ACC112 (cell line): Measurements from ENCODE around the gene CHTF18.

Experiments used
- H2AFZ ChIP-seq: fragments of 200-600 bp; sonication (generic); one replicate; pipeline ENCODE4 v1.6.0; 2017; ENCODE audit warnings: antibody characterized with exemption, low read length; ENCODE audit not compliant: unreplicated experiment
- H3K27ac ChIP-seq: fragments of 200-600 bp; sonication (generic); 2 replicates; pipeline ENCODE4 v1.5.1; 2014; ENCODE audit warnings: low read depth, mild to moderate bottlenecking, antibody characterized with exemption, low read length, moderate library complexity
- H3K27me3 ChIP-seq: fragments of 200-600 bp; sonication (generic); 2 replicates; pipeline ENCODE4 v1.6.1; 2014; ENCODE audit warnings: mild to moderate bottlenecking, antibody characterized with exemption, low read length, moderate library complexity, mixed read lengths; ENCODE audit not compliant: insufficient read depth
- H3K36me3 ChIP-seq: fragments of 200-600 bp; sonication (generic); 2 replicates; pipeline ENCODE4 v1.6.1; 2016; ENCODE audit warnings: mild to moderate bottlenecking, antibody characterized with exemption, low read length, moderate library complexity, mixed read lengths; ENCODE audit not compliant: insufficient read depth
- H3K4me1 ChIP-seq: fragments of 200-600 bp; sonication (generic); one replicate; pipeline ENCODE4 v1.6.1; 2016; ENCODE audit warnings: low read length, mixed read lengths; ENCODE audit not compliant: insufficient read depth, unreplicated experiment, control insufficient read depth
- H3K4me3 ChIP-seq: fragments of 200-600 bp; sonication (generic); 2 replicates; pipeline ENCODE4 v1.5.1; 2014; ENCODE audit warnings: mild to moderate bottlenecking, low read depth, low read length
- H3K79me2 ChIP-seq: fragments of 200-600 bp; sonication (generic); one replicate; pipeline ENCODE4 v1.6.0; 2016; ENCODE audit warnings: low read length; ENCODE audit not compliant: control insufficient read depth, unreplicated experiment, insufficient read depth

CHTF18 gene

GRCh38 chr16:784431-784830 is 4.0 kb upstream of the CHTF18 start:
- Histone ChIP-seq H3K79me2 (peaks cover 18% of the 10 kb centered on the region), H3K27ac (no peak overlapping the region), H3K4me3 (no peak overlapping the region), H2AFZ (no peak overlapping the region), H3K27me3 (no peaks in the 10 kb centered on the region), H3K4me1 (peaks cover 13% of the 10 kb centered on the region), H3K36me3 (no peaks in the 10 kb centered on the region)

- H2AFZ ChIP-seq, result no peak overlapping the region
- no peak overlapping the region for H3K4me3 ChIP-seq
- peaks cover 20% of the 10 kb centered on the region for H3K79me2 ChIP-seq
- no peaks in the 10 kb centered on the region for H3K36me3 ChIP-seq
- no peaks in the 10 kb centered on the region for H3K27me3 ChIP-seq
- H3K27ac ChIP-seq, result no peak overlapping the region
- H3K4me1 ChIP-seq, result peaks cover 15% of the 10 kb centered on the region
Observed at GRCh38 chr16:785563-786535, 2.6 kb upstream of the CHTF18 start.

GRCh38 chr16:787321-787966 is 976 bp upstream of the CHTF18 start:
- H3K4me3 ChIP-seq, result peak overlapping the region; percentile 97
- no peak overlapping the region for H2AFZ ChIP-seq
- H3K79me2 ChIP-seq, result peaks cover 20% of the 10 kb centered on the region
- H3K4me1 ChIP-seq, result peaks cover 15% of the 10 kb centered on the region
- no peak overlapping the region for H3K27ac ChIP-seq
- H3K36me3 ChIP-seq, result peaks cover 10% of the 10 kb centered on the region; the same call in 1 of the 2 replicates
- H3K27me3 ChIP-seq, result no peaks in the 10 kb centered on the region

GRCh38 chr16:787978-788398 is 432 bp upstream of the CHTF18 start, which contains the start of gene RPUSD1:
RPUSD1 (minus strand) TSS chr16:788381; CDS start chr16:787737, 644 bp downstream.
- Histone ChIP-seq H3K36me3 (peaks cover 10% of the 10 kb centered on the region; the same call in 1 of the 2 replicates), H3K79me2 (peaks cover 20% of the 10 kb centered on the region), H3K27ac (no peak within 1 kb of the TSS), H3K4me3 (peak within 1 kb of the TSS; percentile 97), H2AFZ (peak within 1 kb of the TSS; percentile 95), H3K4me1 (peaks cover 15% of the 10 kb centered on the region), H3K27me3 (no peaks in the 10 kb centered on the region)

GRCh38 chr16:789191-789850 is 901 bp downstream of the CHTF18 start:
- Histone ChIP-seq H3K36me3 (peaks cover 10% of the 10 kb centered on the region; the same call in 1 of the 2 replicates), H3K79me2 (peaks cover 20% of the 10 kb centered on the region), H2AFZ (no peak overlapping the region), H3K27me3 (no peaks in the 10 kb centered on the region), H3K27ac (no peak overlapping the region), H3K4me1 (peaks cover 13% of the 10 kb centered on the region), H3K4me3 (peak overlapping the region; percentile 94)

- peaks cover 10% of the 10 kb centered on the region; the same call in 1 of the 2 replicates for H3K36me3 ChIP-seq
- peaks cover 13% of the 10 kb centered on the region for H3K4me1 ChIP-seq
- H3K4me3 ChIP-seq, result no peak overlapping the region; the same call in 1 of the 2 replicates
- no peak overlapping the region for H3K27ac ChIP-seq
- H3K27me3 ChIP-seq, result no peaks in the 10 kb centered on the region
- no peak overlapping the region for H2AFZ ChIP-seq
- H3K79me2 ChIP-seq, result peaks cover 20% of the 10 kb centered on the region
Observed at GRCh38 chr16:790086-790485, 1.7 kb downstream of the CHTF18 start.

- Histone ChIP-seq H3K36me3 (peaks cover 10% of the 10 kb centered on the region; the same call in 1 of the 2 replicates), H3K4me1 (peaks cover 13% of the 10 kb centered on the region), H3K4me3 (no peak overlapping the region), H3K27ac (no peak overlapping the region), H2AFZ (no peak overlapping the region), H3K27me3 (no peaks in the 10 kb centered on the region), H3K79me2 (peaks cover 20% of the 10 kb centered on the region)
Observed at GRCh38 chr16:791131-791530, 2.7 kb downstream of the CHTF18 start.

- peaks cover 15% of the 10 kb centered on the region; the same call in 1 of the 2 replicates for H3K36me3 ChIP-seq
- H2AFZ ChIP-seq, result no peak overlapping the region
- no peaks in the 10 kb centered on the region for H3K27me3 ChIP-seq
- H3K4me3 ChIP-seq, result no peak overlapping the region
- peaks cover 15% of the 10 kb centered on the region for H3K79me2 ChIP-seq
- H3K4me1 ChIP-seq, result peaks cover 7% of the 10 kb centered on the region
- no peak overlapping the region for H3K27ac ChIP-seq
Observed at GRCh38 chr16:792221-792995, 4.0 kb downstream of the CHTF18 start.

- Histone ChIP-seq H2AFZ (no peak overlapping the region), H3K4me1 (peaks cover 6% of the 10 kb centered on the region), H3K36me3 (peaks cover 15% of the 10 kb centered on the region; the same call in 1 of the 2 replicates), H3K79me2 (peaks cover 9% of the 10 kb centered on the region), H3K27ac (no peak overlapping the region), H3K4me3 (no peak overlapping the region), H3K27me3 (no peaks in the 10 kb centered on the region)
Observed at GRCh38 chr16:793414-793813, 5.0 kb downstream of the CHTF18 start.
